ENCODE results near the gene FLOT2.

DNA sequence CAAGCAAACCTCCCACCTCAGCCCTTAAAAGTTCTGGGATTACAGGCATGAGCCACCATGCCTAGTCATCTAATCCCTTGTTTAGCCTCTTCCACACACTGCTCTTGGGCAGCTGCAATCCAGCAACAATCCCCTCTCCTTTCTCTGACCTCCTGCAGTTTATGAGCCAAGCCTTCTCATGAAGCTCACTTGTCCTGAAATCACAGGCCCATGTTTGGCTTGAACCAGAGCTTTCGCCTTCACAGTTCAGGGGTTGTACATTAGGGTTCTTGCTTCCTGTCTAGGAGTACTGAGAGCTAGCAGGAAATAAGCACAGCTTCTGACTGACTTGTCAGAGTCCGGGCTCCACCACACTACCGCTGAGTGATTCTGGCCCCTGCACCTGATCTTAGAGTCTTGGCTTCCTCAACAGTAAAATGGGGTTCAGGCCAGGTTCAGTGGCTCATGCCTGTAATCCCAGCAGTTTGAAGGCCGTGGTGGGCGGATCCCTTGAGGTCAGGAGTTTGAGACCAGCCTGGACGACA, 26.4 kb downstream of the FLOT2 start:
- TF ChIP-seq, protein P1, sequence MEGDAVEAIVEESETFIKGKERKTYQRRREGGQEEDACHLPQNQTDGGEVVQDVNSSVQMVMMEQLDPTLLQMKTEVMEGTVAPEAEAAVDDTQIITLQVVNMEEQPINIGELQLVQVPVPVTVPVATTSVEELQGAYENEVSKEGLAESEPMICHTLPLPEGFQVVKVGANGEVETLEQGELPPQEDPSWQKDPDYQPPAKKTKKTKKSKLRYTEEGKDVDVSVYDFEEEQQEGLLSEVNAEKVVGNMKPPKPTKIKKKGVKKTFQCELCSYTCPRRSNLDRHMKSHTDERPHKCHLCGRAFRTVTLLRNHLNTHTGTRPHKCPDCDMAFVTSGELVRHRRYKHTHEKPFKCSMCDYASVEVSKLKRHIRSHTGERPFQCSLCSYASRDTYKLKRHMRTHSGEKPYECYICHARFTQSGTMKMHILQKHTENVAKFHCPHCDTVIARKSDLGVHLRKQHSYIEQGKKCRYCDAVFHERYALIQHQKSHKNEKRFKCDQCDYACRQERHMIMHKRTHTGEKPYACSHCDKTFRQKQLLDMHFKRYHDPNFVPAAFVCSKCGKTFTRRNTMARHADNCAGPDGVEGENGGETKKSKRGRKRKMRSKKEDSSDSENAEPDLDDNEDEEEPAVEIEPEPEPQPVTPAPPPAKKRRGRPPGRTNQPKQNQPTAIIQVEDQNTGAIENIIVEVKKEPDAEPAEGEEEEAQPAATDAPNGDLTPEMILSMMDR (IDR thresholded peaks at IDR 0.05; ENCODE audit: low read length), result no peak
- TF ChIP-seq EZH2 (IDR thresholded peaks at IDR 0.05; ENCODE audit: borderline replicate concordance, low read length), result no peak
